Testis (tissue), 3 donors: ENCODE measurements around the gene DVL1. TPM values are rescaled to one million over a fixed set of nuclear protein-coding genes. Genes with fewer than 3 reads are reported as not detected.

Source experiments
- DNase-seq: peaks from one replicate; pipeline ENCODE4 v3.0.0-alpha.2; 2019
- H3K27ac ChIP-seq, 2 donors: fragments of 200-600 bp; sonication (generic); one replicate each; pipeline ENCODE4 v1.5.1; 2019
- H3K27me3 ChIP-seq: fragments of 200-600 bp; sonication (generic); one replicate; pipeline ENCODE4 v1.5.1; 2019
- H3K36me3 ChIP-seq: fragments of 200-600 bp; sonication (generic); one replicate; pipeline ENCODE4 v1.5.1; 2017; ENCODE audit warnings: low read depth; ENCODE audit errors: missing control alignments
- H3K4me1 ChIP-seq: fragments of 200-600 bp; sonication (generic); one replicate; pipeline ENCODE4 v1.5.1; 2019
- H3K4me3 ChIP-seq, 2 donors: fragments of 200-600 bp; sonication (generic); one replicate each; pipeline ENCODE4 v1.5.1; 2017 to 2019
- H3K9me3 ChIP-seq: fragments of 200-600 bp; sonication (generic); one replicate; pipeline ENCODE4 v1.5.1; 2017
- CTCF ChIP-seq, 3 experiments: fragments of 450-650 bp in 2 of 3; fragments of 200-600 bp in 1 of 3; sonication (generic) in 1 of 3; IDR thresholded peaks; one replicate each; pipeline ENCODE4 v1.5.1; 2016 to 2019; ENCODE audit warnings: antibody characterized with exemption in 3 of 3, mild to moderate bottlenecking in 2 of 3, moderate library complexity in 1 of 3
- POLR2A ChIP-seq: fragments of 450-650 bp; IDR thresholded peaks from one replicate; pipeline ENCODE4 v1.6.1; 2017; ENCODE audit warnings: antibody characterized with exemption, mild to moderate bottlenecking, moderate library complexity
- WGBS, 2 donors: methylation state at CpG; one replicate each; pipeline ENCODE4 v1.1.5; 2018; 5-methylcytosine and 5-hydroxymethylcytosine counted together
- intact Hi-C: fragments of 100-400 bp; cut with DNase I; formaldehyde crosslinking; loops from one replicate; pipeline ENCODE4 v1.15.1; 2023; ENCODE audit warnings: low total_unique reads
- polyA plus RNA-seq: library from polyadenylated mRNA; stranded (reverse); fragments of 350-450 nt; fragmentation: Illumina TruSeq; extraction: RNeasy Lipid Tissue Mini Kit (QIAGEN cat#74804); gene quantifications from one replicate; pipeline ENCODE4 v1.2.3, GENCODE V29; 2014; ENCODE audit warnings: low read depth, low replicate concordance; ENCODE audit not compliant: insufficient read depth
- total RNA-seq, 2 donors: library from RNA; depleted of rRNA; stranded (reverse); fragments of >200 nt; gene quantifications; one replicate each; pipeline ENCODE4 v1.2.3, GENCODE V29; 2016

DVL1 gene
- total and polyA plus RNA-seq, 3 donors from 2014 or later, result 65.8 to 183 (median 169) TPM

GRCh38 chr1:1324524-1325287 lies 24.5 kb downstream of the DVL1 start, which contains the start of the genes CPTP and INTS11:
TSS of gene CPTP (plus strand) at chr1:1324802. CDS start at chr1:1326911, 2,109 bp downstream.
TSS of gene INTS11 (minus strand) at chr1:1324660. CDS start at chr1:1324608, 52 bp downstream.
- Histone ChIP-seq H3K27me3 (no peaks in the 10 kb centered on the region), H3K4me1 (peaks cover 22% of the 10 kb centered on the region)
- WGBS, 2 donors, result 0% methylated on average over 60 of the region's 84 CpGs; no CpG with 5 or more reads in 1 of the 2 donors

GRCh38 chr1:1324084-1324523 lies 25.1 kb downstream of the DVL1 start:
- H3K27ac ChIP-seq, result peak overlapping the region; percentile 70 to 76
- H3K4me3 ChIP-seq, result peak overlapping the region; percentile 86 to 96
- intact Hi-C loops, result no loop called here
- H3K36me3 ChIP-seq, result no peaks in the 10 kb centered on the region
- peaks cover 22% of the 10 kb centered on the region for H3K4me1 ChIP-seq
- WGBS, 2 donors, result 1 to 2% methylated on average over 13 to 40 of the region's 41 CpGs
- TF ChIP-seq CTCF (IDR thresholded peaks at IDR 0.05), result no peak
- no peak for TF ChIP-seq POLR2A
- H3K27me3 ChIP-seq, result no peaks in the 10 kb centered on the region
- H3K9me3 ChIP-seq, result no peaks in the 10 kb centered on the region
- no peak for DNase-seq

More at GRCh38 chr1:1324524-1325287, 24.5 kb downstream of the DVL1 start, which contains the start of the genes CPTP and INTS11:
- no peak for TF ChIP-seq POLR2A
- TF ChIP-seq CTCF (IDR thresholded peaks at IDR 0.05), result no peak
- Histone ChIP-seq H3K36me3 (no peaks in the 10 kb centered on the region), H3K4me3 (peak within 1 kb of the TSS; percentile 86 to 96), H3K9me3 (no peaks in the 10 kb centered on the region), H3K27ac (peak within 1 kb of the TSS; percentile 70 to 76)
- intact Hi-C loops, result no loop called here
- DNase-seq, result peak; percentile 93

DNA sequence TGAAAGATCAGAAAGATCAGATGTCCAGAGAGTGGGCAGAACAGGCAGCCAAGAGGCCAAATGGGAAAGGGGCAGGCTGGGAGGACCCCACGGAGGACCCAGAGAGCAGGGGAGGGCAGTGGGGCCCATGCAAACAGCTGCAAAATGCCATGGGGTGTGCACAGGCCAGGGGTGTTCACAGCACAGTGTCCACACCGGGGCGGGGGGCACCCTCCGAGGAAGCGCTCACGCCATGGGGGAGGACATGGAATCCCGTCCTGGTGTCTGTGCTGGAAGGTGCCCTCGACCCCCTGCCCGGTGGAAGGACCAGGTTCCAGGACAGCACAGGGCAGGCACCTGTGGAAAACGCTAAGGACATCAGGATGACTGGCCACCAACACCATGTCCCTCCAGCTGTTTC lies 26.3 kb downstream of the DVL1 start:
- no peaks in the 10 kb centered on the region for H3K36me3 ChIP-seq
- intact Hi-C loops, result no loop called here
- DNase-seq, result no peak
- no peaks in the 10 kb centered on the region for H3K9me3 ChIP-seq
- H3K27me3 ChIP-seq, result no peaks in the 10 kb centered on the region
- H3K4me3 ChIP-seq, result no peak overlapping the region
- no peak for TF ChIP-seq POLR2A
- TF ChIP-seq CTCF (IDR thresholded peaks at IDR 0.05), result no peak
- H3K27ac ChIP-seq, result no peak overlapping the region
- peaks cover 30% of the 10 kb centered on the region for H3K4me1 ChIP-seq
- WGBS, 2 donors, result 59 to 69% methylated on average over 2 to 10 of the region's 10 CpGs

- 42 to 78% methylated on average over 6 to 10 of the region's 14 CpGs for WGBS, 2 donors
- Histone ChIP-seq H3K4me1 (peaks cover 32% of the 10 kb centered on the region), H3K27ac (no peak overlapping the region), H3K4me3 (no peak overlapping the region), H3K9me3 (no peaks in the 10 kb centered on the region), H3K36me3 (no peaks in the 10 kb centered on the region), H3K27me3 (no peaks in the 10 kb centered on the region)
- TF ChIP-seq POLR2A (no peak), CTCF (IDR thresholded peaks at IDR 0.05) (no peak)
- no peak for DNase-seq
- intact Hi-C loops, result no loop called here
Observed at GRCh38 chr1:1322418-1322817, 26.8 kb downstream of the DVL1 start.
